HepG2 (cell line): Measurements from ENCODE around the gene ANKLE1. TPM values are rescaled to one million over a fixed set of nuclear protein-coding genes. Genes with fewer than 3 reads are reported as not detected.

ENCODE experiments used
- ATRX ChIP-seq: sonication (generic); formaldehyde crosslinking; IDR thresholded peaks from 2 replicates; pipeline ENCODE4 v1.4.0; 2020; ENCODE audit warnings: missing genetic modification reagents, borderline replicate concordance
- CAMTA2 ChIP-seq: sonication (generic); formaldehyde crosslinking; IDR thresholded peaks from 2 replicates; pipeline ENCODE4 v1.4.0; 2020; ENCODE audit warnings: mild to moderate bottlenecking, missing genetic modification reagents, borderline replicate concordance
- CBFB ChIP-seq: sonication (generic); formaldehyde crosslinking; IDR thresholded peaks from 2 replicates; pipeline ENCODE4 v1.4.0; 2020; ENCODE audit warnings: missing genetic modification reagents
- ETS1 ChIP-seq: sonication (generic); formaldehyde crosslinking; IDR thresholded peaks from 2 replicates; pipeline ENCODE4 v1.4.0; 2020; ENCODE audit warnings: missing genetic modification reagents
- FOXM1 ChIP-seq: sonication (generic); formaldehyde crosslinking; IDR thresholded peaks from 2 replicates; pipeline ENCODE4 v1.5.0; 2020; ENCODE audit warnings: missing genetic modification reagents
- JDP2 ChIP-seq: sonication (generic); formaldehyde crosslinking; IDR thresholded peaks from 2 replicates; pipeline ENCODE4 v1.8.1; 2022; ENCODE audit warnings: missing genetic modification reagents, borderline replicate concordance
- KLF15 ChIP-seq: sonication (generic); formaldehyde crosslinking; IDR thresholded peaks from 2 replicates; pipeline ENCODE4 v1.8.1; 2023; ENCODE audit warnings: borderline replicate concordance, mild to moderate bottlenecking, inconsistent platforms, missing genetic modification reagents, mixed read lengths
- PRPF4 ChIP-seq: fragments of 200-400 bp; formaldehyde crosslinking; IDR thresholded peaks from 2 replicates; pipeline ENCODE4 v1.6.1; 2016; ENCODE audit warnings: low read length, low read depth; ENCODE audit not compliant: poor library complexity, severe bottlenecking
- SAFB2 ChIP-seq: sonication (generic); formaldehyde crosslinking; IDR thresholded peaks from 2 replicates; pipeline ENCODE4 v1.5.1; 2020; ENCODE audit warnings: missing genetic modification reagents, low read depth, mild to moderate bottlenecking, borderline replicate concordance
- SALL1 ChIP-seq: sonication (generic); formaldehyde crosslinking; IDR thresholded peaks from 2 replicates; pipeline ENCODE4 v1.8.0; 2022; ENCODE audit warnings: mild to moderate bottlenecking, missing genetic modification reagents
- SIX1 ChIP-seq: sonication (generic); formaldehyde crosslinking; IDR thresholded peaks from 2 replicates; pipeline ENCODE4 v1.4.0; 2020; ENCODE audit warnings: missing genetic modification reagents, borderline replicate concordance
- SOX13 ChIP-seq, 3 experiments: fragments of 450-650 bp in 1 of 3; sonication (generic) in 1 of 3; formaldehyde crosslinking in 1 of 3; IDR thresholded peaks in 2 of 3; conservative IDR thresholded peaks in 1 of 3; 2 replicates each; pipeline versions ENCODE4 v1.5.0 to v1.6.1; 2016 to 2020; ENCODE audit warnings: antibody characterized with exemption in 1 of 3, mild to moderate bottlenecking in 1 of 3, missing compliant biosample characterization in 1 of 3, missing genetic modification reagents in 1 of 3, moderate library complexity in 1 of 3
- ZBTB43 ChIP-seq: sonication (generic); formaldehyde crosslinking; conservative IDR thresholded peaks from 2 replicates; pipeline ENCODE4 v1.4.0; 2020; ENCODE audit warnings: missing genetic modification reagents
- ZNF101 ChIP-seq: sonication (generic); formaldehyde crosslinking; IDR thresholded peaks from 2 replicates; pipeline ENCODE4 v1.4.0; 2020; ENCODE audit warnings: mild to moderate bottlenecking, low read depth, missing genetic modification reagents, borderline replicate concordance
- ZNF333 ChIP-seq: sonication (generic); formaldehyde crosslinking; IDR thresholded peaks from 2 replicates; pipeline ENCODE4 v1.4.0; 2020; ENCODE audit warnings: mild to moderate bottlenecking, missing genetic modification reagents, borderline replicate concordance
- ZNF552 ChIP-seq: sonication (generic); formaldehyde crosslinking; IDR thresholded peaks from 2 replicates; pipeline ENCODE4 v1.9.0; 2022; ENCODE audit warnings: missing genetic modification reagents, mild to moderate bottlenecking, borderline replicate concordance
- ZNF724P ChIP-seq: sonication (generic); formaldehyde crosslinking; IDR thresholded peaks from 2 replicates; pipeline ENCODE4 v1.8.0; 2022; ENCODE audit warnings: missing genetic modification reagents, borderline replicate concordance
- ZNF770 ChIP-seq: sonication (generic); formaldehyde crosslinking; IDR thresholded peaks from 2 replicates; pipeline ENCODE4 v1.5.0; 2020; ENCODE audit warnings: mild to moderate bottlenecking, missing genetic modification reagents
- polyA plus RNA-seq, 8 experiments: library from polyadenylated mRNA; depleted of rRNA in 3 of 8; stranded (reverse) in 7 of 8; unstranded in 1 of 8; fragments of >200 nt; fragmentation: Illumina TruSeq in 4 of 8; extraction: Trizol in 4 of 8; gene quantifications; 2 replicates each; pipeline versions ENCODE4 v1.2.1 to v1.2.3, GENCODE V29; 2011 to 2016; ENCODE audit warnings: low read depth in 4 of 8, missing spikeins in 1 of 8, mixed read lengths in 1 of 8; ENCODE audit not compliant: insufficient read depth in 1 of 8
- total RNA-seq, 5 experiments: library from RNA; depleted of rRNA; stranded (reverse); fragments of >200 nt; fragmentation: Illumina TruSeq; extraction: Trizol; gene quantifications; 2 replicates each; pipeline ENCODE4 v1.2.3, GENCODE V29; 2016; ENCODE audit warnings: low read depth in 1 of 5

The ANKLE1 gene
- total and polyA plus RNA-seq, 2 of the 13 experiments (the other 11 are each of a cell fraction or from before 2014, with no cell fraction given), result 0.69 to 1.5 TPM

- TF ChIP-seq KLF15 (CRISPR knock-in tag) (no peak), ZNF101 (CRISPR knock-in tag) (no peak), ATRX (CRISPR knock-in tag) (no peak), PRPF4 (no peak), ZNF333 (CRISPR knock-in tag) (no peak; the same call in 1 of the 2 replicates), SAFB2 (no peak), CAMTA2 (CRISPR knock-in tag) (no peak), FOXM1 (no peak), CBFB (CRISPR knock-in tag) (peak; percentile 87), ZBTB43 (no peak), ZNF770 (CRISPR knock-in tag) (peak; percentile 43; the same call in 1 of the 2 replicates), ZNF724P (CRISPR knock-in tag) (no peak), JDP2 (CRISPR knock-in tag) (no peak), ZNF552 (CRISPR knock-in tag) (no peak; the same call in 1 of the 2 replicates), SIX1 (CRISPR knock-in tag) (peak; percentile 83), SALL1 (CRISPR knock-in tag) (peak; percentile 67; the same call in 1 of the 2 replicates), ETS1 (CRISPR knock-in tag) (no peak), SOX13 (IDR thresholded peaks at IDR 0.05) (peak; percentile 69; the same call in 1 of the 2 replicates), SOX13 (CRISPR knock-in tag; conservative IDR thresholded peaks at IDR 0.05 in 1 of 2, IDR thresholded peaks at IDR 0.05 in 1 of 2) (peak in 1 of 2 experiments; percentile 93; a peak in 2 of 4 replicates)
Measured at GRCh38 chr19:17243830-17244617, 37.7 kb upstream of the ANKLE1 start (continued).
